K562 (cell line): ENCODE measurements around the gene PCGF6. TPM values are rescaled to one million over a fixed set of nuclear protein-coding genes. Genes with fewer than 3 reads are reported as not detected.
"Not testable (repeated sequence)": the region's sequence is repeated elsewhere in the genome, so short reads cannot be mapped to it uniquely, and the experiment has no call there.

Experiments
- ATAC-seq: fragments of 200-7000 bp; cut with Tn5 transposase; 3 replicates; pipeline ENCODE4 v1.9.1; 2020; ENCODE audit warnings: moderate library complexity
- BruUV-seq: library from RNA; stranded (reverse); fragments of 400-500 nt; replicated peaks from 2 replicates; lab custom pipeline; 2021; lab: Mats Ljungman, UMichigan
- CTCF ChIA-PET: fragments of 300-600 bp; formaldehyde crosslinking; extraction: SDS; loops from one replicate; lab custom pipeline; 2021; ENCODE audit warnings: low intra/inter-chr PET ratio; lab: Yijun Ruan, JAX
- POLR2A ChIA-PET: fragments of 300-600, 350-650 bp; sonication (Branson Sonifier 250); formaldehyde crosslinking; extraction: SDS; loops from one replicate; lab custom pipeline; 2021; ENCODE audit warnings: antibody characterized with exemption, inconsistent platforms; lab: Yijun Ruan, JAX
- DNase-seq, 4 experiments: peaks; one replicate each; pipeline versions ENCODE4 v3.0.0 to v3.0.0-alpha.2; 2011 to 2018; ENCODE audit warnings: low spot score in 3 of 4, mixed read lengths in 3 of 4; ENCODE audit errors: extremely low read depth in 1 of 4
- FAIRE-seq: peaks from 2 replicates; lab custom pipeline; 2011; peaks lifted over from hg19 to GRCh38; lab: Jason Lieb, UNC
- H2AFZ ChIP-seq: 2 replicates; pipeline ENCODE4 v1.6.0; 2011; ENCODE audit warnings: low read depth, low read length, control low read depth, inconsistent platforms
- H3K27ac ChIP-seq: fragments of 200-600 bp; 3 replicates; pipeline ENCODE4 v1.8.0; 2011; ENCODE audit warnings: low read depth, mild to moderate bottlenecking, control low read depth, inconsistent platforms, low read length, moderate library complexity, mixed read lengths; ENCODE audit errors: extremely low read depth
- H3K27me3 ChIP-seq, 2 experiments: fragments of 300-600 bp in 1 of 2; 2 replicates in 1 of 2; 3 replicates in 1 of 2; pipeline versions ENCODE4 v1.6.0 to v1.8.0; 2011; ENCODE audit warnings: inconsistent platforms in 2 of 2, low read length in 2 of 2, mild to moderate bottlenecking in 1 of 2, mixed read lengths in 1 of 2, moderate library complexity in 1 of 2; ENCODE audit not compliant: control insufficient read depth in 2 of 2, insufficient read depth in 2 of 2
- H3K36me3 ChIP-seq: fragments of 300-600 bp; 3 replicates; pipeline ENCODE4 v1.8.0; 2011; ENCODE audit warnings: mild to moderate bottlenecking, low read length, inconsistent platforms; ENCODE audit not compliant: control insufficient read depth, insufficient read depth
- H3K4me1 ChIP-seq, 2 experiments: fragments of 200-600 bp in 1 of 2; replicated peaks in 1 of 2; 2 replicates in 1 of 2; 3 replicates in 1 of 2; pipeline versions ENCODE4 v1.5.1 to v1.8.0; 2011; ENCODE audit warnings: inconsistent platforms in 2 of 2, low read length in 2 of 2, mild to moderate bottlenecking in 1 of 2, mixed read lengths in 1 of 2, moderate library complexity in 1 of 2; ENCODE audit not compliant: control insufficient read depth in 2 of 2, insufficient read depth in 2 of 2
- H3K4me2 ChIP-seq: 2 replicates; pipeline ENCODE4 v1.6.1; 2011; ENCODE audit warnings: low read length, control low read depth, inconsistent platforms, mixed read lengths; ENCODE audit not compliant: insufficient read depth
- H3K4me3 ChIP-seq: fragments of 200-600 bp; sonication (generic), shearing (Covaris generic); 2 replicates; pipeline ENCODE4 v1.5.1; 2016; ENCODE audit warnings: control low read depth, inconsistent platforms
- H3K79me2 ChIP-seq: fragments of 200-600 bp; 3 replicates; pipeline ENCODE4 v1.8.0; 2011; ENCODE audit warnings: low read length, inconsistent platforms; ENCODE audit not compliant: control insufficient read depth, insufficient read depth
- H3K9ac ChIP-seq, 2 experiments: 2 replicates each; pipeline versions ENCODE4 v1.6.0 to v1.6.1; 2011; ENCODE audit warnings: low read depth in 2 of 2, low read length in 2 of 2, control low read depth in 1 of 2, inconsistent platforms in 1 of 2, mild to moderate bottlenecking in 1 of 2, mixed read lengths in 1 of 2; ENCODE audit not compliant: insufficient read depth in 1 of 2
- H3K9me1 ChIP-seq: one replicate; pipeline ENCODE4 v1.6.0; 2011; ENCODE audit warnings: inconsistent platforms, mild to moderate bottlenecking, low read length, moderate library complexity; ENCODE audit not compliant: control insufficient read depth, insufficient read depth
- H3K9me3 ChIP-seq: replicated peaks from 2 replicates; pipeline ENCODE4 v1.5.1; 2011; ENCODE audit warnings: low read depth, low read length, inconsistent platforms; ENCODE audit not compliant: control insufficient read depth, insufficient read depth
- H4K20me1 ChIP-seq: replicated peaks from 2 replicates; pipeline ENCODE4 v1.6.1; 2011; ENCODE audit warnings: low read length, inconsistent platforms, mixed read lengths; ENCODE audit not compliant: control insufficient read depth, insufficient read depth
- NR1H2 ChIP-seq: sonication (generic); formaldehyde crosslinking; IDR thresholded peaks from 2 replicates; pipeline ENCODE4 v1.4.0; 2020; ENCODE audit warnings: mild to moderate bottlenecking, missing genetic modification reagents
- ZNF121 ChIP-seq: sonication (generic); formaldehyde crosslinking; conservative IDR thresholded peaks from 2 replicates; pipeline ENCODE4 v1.8.0; 2022; ENCODE audit warnings: missing genetic modification reagents
- WGBS: fragments of 100-300 bp; shearing (Covaris generic); methylation state at CpG from one replicate; pipeline ENCODE4 v1.1.6; 2016; ENCODE audit warnings: low coverage, mixed read lengths; ENCODE audit not compliant: insufficient coverage; ENCODE audit errors: missing lambda C conversion rate; 5-methylcytosine and 5-hydroxymethylcytosine counted together
- in situ Hi-C: fragments of 300-500 bp; cut with MboI; formaldehyde crosslinking; loops from 4 replicates; pipeline ENCODE4 v1.15.0; 2018; ENCODE audit warnings: inconsistent platforms, mixed read lengths
- intact Hi-C: fragments of 100-400 bp; cut with micrococcal nuclease; formaldehyde crosslinking; loops from 2 replicates; pipeline ENCODE4 v1.14.2; 2022
- polyA plus RNA-seq, 8 experiments: library from polyadenylated mRNA; depleted of rRNA in 4 of 8; stranded (reverse) in 5 of 8; unstranded in 3 of 8; fragments of >200 nt; fragmentation: Nextera tagmentation in 2 of 8; fragmentation: Illumina TruSeq in 1 of 8; extraction: Ambion mirVana in 2 of 8; extraction: Trizol in 1 of 8; gene quantifications; 2 replicates each; pipeline versions ENCODE4 v1.2.1 to v1.2.3, GENCODE V29; 2011 to 2014; ENCODE audit warnings: inconsistent platforms in 1 of 8, missing spikeins in 1 of 8
- total RNA-seq, 7 experiments: library from RNA; depleted of rRNA in 6 of 7; stranded (reverse); fragments of >200 nt in 6 of 7; fragmentation: Illumina TruSeq in 2 of 7; extraction: Trizol in 2 of 7; gene quantifications; 2 replicates each; pipeline versions ENCODE4 v1.2.1 to v1.2.3, GENCODE V29; 2011 to 2021; ENCODE audit warnings: low replicate concordance in 1 of 7
- TF ChIP-seq, protein P1 (sequence below), 3 experiments: IDR thresholded peaks in 2 of 3; conservative IDR thresholded peaks in 1 of 3; 2 replicates each; pipeline ENCODE4 v1.5.1; 2011 to 2012; ENCODE audit warnings: low read length in 3 of 3, mild to moderate bottlenecking in 3 of 3, control low read depth in 2 of 3, improper control_type of control experiment in 1 of 3, inconsistent platforms in 1 of 3, low read depth in 1 of 3, mixed read lengths in 1 of 3, moderate library complexity in 1 of 3; ENCODE audit not compliant: insufficient read depth in 2 of 3

The PCGF6 gene
- total and polyA plus RNA-seq, 9 of the 15 experiments (the other 6 are each of a cell fraction or from before 2014, with no cell fraction given) = 8.4 to 24.6 (median 20.6) TPM

GRCh38 chr10:103359493-103359892 is 8.6 kb upstream of the PCGF6 start:
- in situ Hi-C loops, BruUV-seq, H3K9ac ChIP-seq, POLR2A ChIA-PET, H3K9me1 ChIP-seq, H3K4me3 ChIP-seq, H4K20me1 ChIP-seq, intact Hi-C loops, DNase-seq, H2AFZ ChIP-seq, FAIRE-seq, H3K9me3 ChIP-seq, CTCF ChIA-PET, H3K79me2 ChIP-seq, ATAC-seq, H3K4me1 ChIP-seq, H3K27me3 ChIP-seq, H3K36me3 ChIP-seq, H3K4me2 ChIP-seq, H3K27ac ChIP-seq: not testable (repeated sequence)
- WGBS = 85% methylated on average over 2 of the region's 4 CpGs

DNA sequence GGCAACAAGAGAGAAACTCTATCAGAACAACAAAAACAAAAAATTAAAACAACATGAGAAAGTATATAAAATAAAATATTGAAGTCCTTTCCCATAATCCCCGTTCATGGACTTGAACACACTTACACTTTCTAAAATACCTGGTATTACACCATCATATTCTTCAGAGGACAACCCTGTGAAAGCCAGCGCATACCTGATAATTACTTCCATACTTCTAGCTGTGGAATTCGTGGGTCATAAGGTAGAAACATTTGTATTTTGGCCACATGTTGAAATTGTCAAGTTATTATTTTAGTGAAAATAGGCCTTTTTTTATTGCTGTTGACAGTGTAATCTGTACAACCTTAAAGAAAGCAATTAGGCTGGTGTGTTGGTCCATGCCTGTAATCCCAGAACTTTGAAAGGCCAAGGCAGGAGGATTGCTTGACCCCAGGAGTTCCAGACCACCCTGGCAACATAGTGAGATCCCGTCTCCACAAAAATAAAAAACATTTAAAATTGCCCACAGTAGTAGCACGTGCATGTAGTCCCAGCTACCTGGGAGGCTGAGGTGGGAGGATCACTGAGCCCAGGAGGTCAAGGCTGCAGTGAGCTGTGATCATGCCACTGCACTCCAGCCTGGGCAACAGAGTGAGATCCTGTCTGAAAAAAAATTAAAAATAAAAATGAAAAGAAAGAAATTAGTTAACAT is 5.1 kb upstream of the PCGF6 start:
- no peaks in the 10 kb centered on the region for H4K20me1 ChIP-seq
- H3K27me3 ChIP-seq = no peaks in the 10 kb centered on the region
- POLR2A ChIA-PET = interaction anchor here (0.7 kb wide), 1 partner anchor 305 kb away, joined by 4 read pairs; no protein-coding TSS in a partner anchor
- peaks cover 0 to 6% of the 10 kb centered on the region in 2 experiments; a peak in 2 of 5 replicates for H3K4me1 ChIP-seq
- 0 out of 2 replicates have a peak, but pooled peaks have one; percentile 11 for TF ChIP-seq ZNF121 (CRISPR knock-in tag)
- no peak for TF ChIP-seq NR1H2 (CRISPR knock-in tag)
- TF ChIP-seq, protein P1, sequence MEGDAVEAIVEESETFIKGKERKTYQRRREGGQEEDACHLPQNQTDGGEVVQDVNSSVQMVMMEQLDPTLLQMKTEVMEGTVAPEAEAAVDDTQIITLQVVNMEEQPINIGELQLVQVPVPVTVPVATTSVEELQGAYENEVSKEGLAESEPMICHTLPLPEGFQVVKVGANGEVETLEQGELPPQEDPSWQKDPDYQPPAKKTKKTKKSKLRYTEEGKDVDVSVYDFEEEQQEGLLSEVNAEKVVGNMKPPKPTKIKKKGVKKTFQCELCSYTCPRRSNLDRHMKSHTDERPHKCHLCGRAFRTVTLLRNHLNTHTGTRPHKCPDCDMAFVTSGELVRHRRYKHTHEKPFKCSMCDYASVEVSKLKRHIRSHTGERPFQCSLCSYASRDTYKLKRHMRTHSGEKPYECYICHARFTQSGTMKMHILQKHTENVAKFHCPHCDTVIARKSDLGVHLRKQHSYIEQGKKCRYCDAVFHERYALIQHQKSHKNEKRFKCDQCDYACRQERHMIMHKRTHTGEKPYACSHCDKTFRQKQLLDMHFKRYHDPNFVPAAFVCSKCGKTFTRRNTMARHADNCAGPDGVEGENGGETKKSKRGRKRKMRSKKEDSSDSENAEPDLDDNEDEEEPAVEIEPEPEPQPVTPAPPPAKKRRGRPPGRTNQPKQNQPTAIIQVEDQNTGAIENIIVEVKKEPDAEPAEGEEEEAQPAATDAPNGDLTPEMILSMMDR (IDR thresholded peaks at IDR 0.05 in 2 of 3, conservative IDR thresholded peaks at IDR 0.05 in 1 of 3; ENCODE audit: insufficient read depth in 2 of 3, low read depth in 1 of 3, low read length in 3 of 3) = no peak
- no peaks in the 10 kb centered on the region for H3K9me3 ChIP-seq
- peaks cover 3% of the 10 kb centered on the region; the same call in 2 of the 3 replicates for H3K79me2 ChIP-seq
- H3K9ac ChIP-seq = no peak overlapping the region
- FAIRE-seq (no peak), DNase-seq (no peak), ATAC-seq (no peak)
- in situ Hi-C loops (no loop called here), intact Hi-C loops (no loop called here)
- H3K9me1 ChIP-seq = no peaks in the 10 kb centered on the region
- no peaks in the 10 kb centered on the region for H3K36me3 ChIP-seq
- no peak overlapping the region for H2AFZ ChIP-seq
- H3K27ac ChIP-seq = no peak overlapping the region
- CTCF ChIA-PET = no interaction called here
- no peak overlapping the region for H3K4me2 ChIP-seq
- no TSS peak for BruUV-seq
- WGBS = 43% methylated on average over 4 of the region's 5 CpGs
- no peak overlapping the region for H3K4me3 ChIP-seq

DNA sequence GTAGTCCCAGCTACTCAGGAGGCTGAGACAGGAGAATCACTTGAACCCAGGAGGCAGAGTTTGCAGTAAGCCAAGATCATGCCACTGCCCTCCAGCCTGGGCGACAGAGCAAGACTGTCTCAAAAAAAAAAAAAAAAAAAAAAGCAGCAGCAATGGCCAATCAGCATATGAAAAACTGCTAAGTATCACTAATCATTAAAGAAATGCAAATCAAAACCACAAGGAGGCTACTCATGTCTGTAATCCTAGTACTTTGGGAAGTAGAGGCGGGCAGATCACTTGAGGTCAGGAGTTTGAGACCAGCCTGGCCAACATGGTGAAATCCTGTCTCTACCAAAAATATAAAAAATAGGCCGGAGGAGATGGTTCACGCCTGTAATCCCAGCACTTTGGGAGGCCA is 3.6 kb upstream of the PCGF6 start:
- H3K27ac ChIP-seq, H2AFZ ChIP-seq, H3K9ac ChIP-seq, FAIRE-seq, H3K36me3 ChIP-seq, ATAC-seq, H3K27me3 ChIP-seq, DNase-seq, in situ Hi-C loops, H3K9me3 ChIP-seq, CTCF ChIA-PET, BruUV-seq, H4K20me1 ChIP-seq, H3K4me3 ChIP-seq, POLR2A ChIA-PET, H3K9me1 ChIP-seq, H3K4me2 ChIP-seq: not testable (repeated sequence)
- intact Hi-C loops = loop anchor here (5.0 kb wide), 1 partner anchor 43 kb away; the partner anchor contains the start of genes ATP5MK and PDCD11
- H3K4me1 ChIP-seq = peaks cover 0 to 16% of the 10 kb centered on the region in 2 experiments; a peak in 3 of 5 replicates
- peaks cover 18% of the 10 kb centered on the region for H3K79me2 ChIP-seq
- WGBS = 90% methylated on average over 2 of the region's 4 CpGs
